GM10266 (cell line): ENCODE measurements around the gene TPBG.

Experiments
- DNase-seq: peaks from one replicate; pipeline ENCODE4 v3.0.0; 2012; ENCODE audit errors: extremely low spot score
- CTCF ChIP-seq: IDR thresholded peaks from 2 replicates; pipeline ENCODE4 v1.5.1; 2012; ENCODE audit warnings: mild to moderate bottlenecking, low read depth; ENCODE audit not compliant: control insufficient read depth, insufficient read depth; ENCODE audit errors: missing control alignments

TPBG gene

GRCh38 chr6:82337688-82338257 lies 25.8 kb upstream of the TPBG start:
- TF ChIP-seq CTCF = no peak
- no peak for DNase-seq

GRCh38 chr6:82348130-82348529 lies 15.5 kb upstream of the TPBG start:
- no peak for DNase-seq
- no peak for TF ChIP-seq CTCF

- no peak for DNase-seq
These were observed 9.8 kb upstream of the TPBG start for GRCh38 chr6:82353848-82354247.

GRCh38 chr6:82360552-82360951 lies 3.1 kb upstream of the TPBG start:
- TF ChIP-seq CTCF = no peak
- no peak for DNase-seq

More at GRCh38 chr6:82353848-82354247, 9.8 kb upstream of the TPBG start:
- no peak for TF ChIP-seq CTCF

- TF ChIP-seq CTCF = no peak
These were observed 2.0 kb upstream of the TPBG start for GRCh38 chr6:82361631-82362030.

GRCh38 chr6:82362144-82362543 lies 1.5 kb upstream of the TPBG start:
- DNase-seq = no peak
- no peak for TF ChIP-seq CTCF

More at GRCh38 chr6:82361631-82362030, 2.0 kb upstream of the TPBG start:
- no peak for DNase-seq

GRCh38 chr6:82362878-82363427 lies 664 bp upstream of the TPBG start:
- no peak for TF ChIP-seq CTCF
- no peak for DNase-seq
